Fibroblast of pulmonary artery (primary cell): ENCODE data around the gene ZNF827.

Experiments used
- DNase-seq: peaks from one replicate; pipeline ENCODE4 v3.0.0-alpha.2; 2010; ENCODE audit warnings: low read depth
- H3K4me3 ChIP-seq: replicated peaks from 2 replicates; pipeline ENCODE4 v1.5.1; 2011; ENCODE audit warnings: low read depth, mild to moderate bottlenecking, control low read depth, low read length, moderate library complexity
- TF ChIP-seq, protein P1 (sequence below): IDR thresholded peaks from 2 replicates; pipeline ENCODE4 v1.5.1; 2011; ENCODE audit warnings: mild to moderate bottlenecking, control low read depth, low read length, inconsistent platforms; ENCODE audit errors: missing control alignments

Gene ZNF827

DNA sequence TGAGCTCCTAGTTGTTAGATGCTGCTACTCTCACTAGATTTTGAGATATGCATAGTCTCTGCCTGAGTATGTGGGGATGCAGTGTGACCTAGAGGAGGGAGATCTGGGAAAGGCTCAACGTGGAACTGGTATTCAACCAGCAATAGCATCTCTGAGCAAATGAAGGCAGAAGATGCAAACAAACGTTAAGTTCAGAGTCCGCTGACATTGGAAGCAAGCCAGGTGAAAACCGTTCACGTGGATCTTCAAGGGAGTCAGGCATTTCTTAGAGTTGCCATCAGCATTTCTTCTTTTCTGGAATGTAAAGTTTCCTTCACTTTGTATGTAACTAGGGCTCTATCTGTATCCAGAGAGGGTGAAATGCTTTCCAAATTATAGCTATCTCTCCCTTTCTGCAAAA is 198.8 kb downstream of the ZNF827 start:
- peak; percentile 35 for DNase-seq
- H3K4me3 ChIP-seq: no peak overlapping the region

GRCh38 chr4:145736241-145736831 is 202.3 kb downstream of the ZNF827 start:
- TF ChIP-seq, protein P1, sequence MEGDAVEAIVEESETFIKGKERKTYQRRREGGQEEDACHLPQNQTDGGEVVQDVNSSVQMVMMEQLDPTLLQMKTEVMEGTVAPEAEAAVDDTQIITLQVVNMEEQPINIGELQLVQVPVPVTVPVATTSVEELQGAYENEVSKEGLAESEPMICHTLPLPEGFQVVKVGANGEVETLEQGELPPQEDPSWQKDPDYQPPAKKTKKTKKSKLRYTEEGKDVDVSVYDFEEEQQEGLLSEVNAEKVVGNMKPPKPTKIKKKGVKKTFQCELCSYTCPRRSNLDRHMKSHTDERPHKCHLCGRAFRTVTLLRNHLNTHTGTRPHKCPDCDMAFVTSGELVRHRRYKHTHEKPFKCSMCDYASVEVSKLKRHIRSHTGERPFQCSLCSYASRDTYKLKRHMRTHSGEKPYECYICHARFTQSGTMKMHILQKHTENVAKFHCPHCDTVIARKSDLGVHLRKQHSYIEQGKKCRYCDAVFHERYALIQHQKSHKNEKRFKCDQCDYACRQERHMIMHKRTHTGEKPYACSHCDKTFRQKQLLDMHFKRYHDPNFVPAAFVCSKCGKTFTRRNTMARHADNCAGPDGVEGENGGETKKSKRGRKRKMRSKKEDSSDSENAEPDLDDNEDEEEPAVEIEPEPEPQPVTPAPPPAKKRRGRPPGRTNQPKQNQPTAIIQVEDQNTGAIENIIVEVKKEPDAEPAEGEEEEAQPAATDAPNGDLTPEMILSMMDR: no peak
- no peak overlapping the region for H3K4me3 ChIP-seq
- DNase-seq: peak; percentile 59

More for the DNA sequence above, 198.8 kb downstream of the ZNF827 start:
- TF ChIP-seq, protein P1: no peak

DNA sequence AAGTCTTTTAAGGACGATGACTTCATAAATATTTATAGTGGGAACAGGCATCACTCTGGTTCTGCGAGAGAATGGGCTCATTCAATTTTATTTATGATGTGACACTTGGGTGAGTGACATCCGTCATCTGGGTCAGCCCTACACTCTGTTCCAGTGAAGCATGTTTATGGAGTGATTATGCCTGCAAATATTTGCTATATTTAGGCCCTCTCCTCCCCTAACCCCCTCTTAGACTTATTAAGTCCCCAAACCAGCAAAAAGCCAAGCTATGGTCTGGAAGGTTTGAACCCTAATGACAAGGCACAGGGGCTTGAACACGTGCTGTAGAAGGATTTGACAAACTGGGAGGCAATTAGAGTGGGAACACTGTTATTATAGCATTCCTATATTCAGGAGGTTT is 202.8 kb downstream of the ZNF827 start:
- DNase-seq: no peak
- H3K4me3 ChIP-seq: no peak overlapping the region
- TF ChIP-seq, protein P1: no peak

DNA sequence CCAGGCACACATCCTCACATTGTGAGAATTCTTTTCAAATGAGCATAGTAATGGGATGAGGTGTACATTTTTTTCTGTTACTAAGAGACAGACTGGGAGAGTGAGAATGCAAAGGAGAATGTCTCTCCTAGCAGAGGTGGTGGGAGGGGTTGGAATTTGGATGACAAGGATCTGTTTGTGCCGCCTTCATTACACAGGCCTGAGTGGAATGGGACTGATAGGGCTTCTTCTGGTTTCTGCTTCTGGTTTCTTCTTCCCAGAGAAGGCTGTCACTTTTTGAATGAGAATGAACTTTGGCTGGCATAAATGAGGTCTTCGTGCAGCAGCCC is 203.3 kb downstream of the ZNF827 start:
- peak; percentile 94 for DNase-seq
- no peak overlapping the region for H3K4me3 ChIP-seq

GRCh38 chr4:145734576-145735346 is 203.9 kb downstream of the ZNF827 start:
- TF ChIP-seq, protein P1: no peak
- DNase-seq: peak; percentile 97
- H3K4me3 ChIP-seq: peak overlapping the region; percentile 13

More for the DNA sequence above, 203.3 kb downstream of the ZNF827 start:
- TF ChIP-seq, protein P1: no peak

DNA sequence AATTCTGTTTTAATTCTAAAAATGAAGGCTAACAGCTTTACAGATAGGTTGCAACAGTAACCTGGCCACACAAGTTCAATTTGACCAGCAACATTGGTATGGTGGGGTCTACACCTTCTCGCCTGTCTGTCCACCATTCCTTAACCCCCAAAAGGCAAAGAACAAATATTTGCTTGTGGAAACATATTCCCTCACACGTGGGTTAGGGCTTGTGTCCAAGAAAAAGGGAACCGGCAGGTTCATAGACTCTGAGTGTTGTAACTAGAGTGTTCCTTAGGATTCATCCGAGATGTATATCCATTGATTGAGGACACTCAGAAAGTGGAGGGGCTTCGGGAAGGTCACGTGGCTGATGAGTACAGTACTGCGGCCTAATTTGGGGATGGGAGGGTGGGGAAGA is 204.6 kb downstream of the ZNF827 start:
- peak overlapping the region; percentile 13 for H3K4me3 ChIP-seq
- DNase-seq: peak; percentile 17
- TF ChIP-seq, protein P1: no peak
